ENCODE results near the gene AOPEP. TPM values are rescaled to one million over a fixed set of nuclear protein-coding genes. Genes with fewer than 3 reads are reported as not detected.
A peak's percentile ranks its signal among the peaks of the same experiment; 100 is the strongest.

The AOPEP gene
- total RNA-seq, 2 donors from 2014 or later = 81.5 to 224 TPM

GRCh38 chr9:95030344-95030743 is 303.8 kb downstream of the AOPEP start:
- intact Hi-C loops (cut with DNase I) = no loop called here
- no peaks in the 10 kb centered on the region for H3K9me3 ChIP-seq
- 46 to 59% methylated on average over 4 of the region's 4 CpGs for WGBS, 2 donors
- DNase-seq = no peak
- TF ChIP-seq CTCF (IDR thresholded peaks at IDR 0.05) = no peak
- no peak for TF ChIP-seq POLR2A (IDR thresholded peaks at IDR 0.05)
- no peaks in the 10 kb centered on the region for H3K36me3 ChIP-seq (replicated peaks in 1 of 2; ENCODE audit: insufficient read depth in 1 of 2, low read depth in 2 of 2)
- no peak overlapping the region for H3K4me3 ChIP-seq
- H3K27me3 ChIP-seq = no peaks in the 10 kb centered on the region
- peak overlapping the region; percentile 89 to 96 (median 92) for H3K27ac ChIP-seq
- ATAC-seq = no peak
- peaks cover 91% of the 10 kb centered on the region for H3K4me1 ChIP-seq

GRCh38 chr9:95030920-95031642 is 304.6 kb downstream of the AOPEP start:
- Histone ChIP-seq H3K27ac (peak overlapping the region; percentile 89 to 96 (median 92)), H3K4me3 (no peak overlapping the region), H3K27me3 (no peaks in the 10 kb centered on the region), H3K36me3 (replicated peaks in 1 of 2; ENCODE audit: insufficient read depth in 1 of 2, low read depth in 2 of 2) (no peaks in the 10 kb centered on the region), H3K9me3 (no peaks in the 10 kb centered on the region), H3K4me1 (peaks cover 89% of the 10 kb centered on the region)
- intact Hi-C loops (cut with DNase I) = no loop called here
- 35 to 36% methylated on average over 10 of the region's 10 CpGs for WGBS, 2 donors
- no peak for ATAC-seq
- no peak for DNase-seq
- TF ChIP-seq POLR2A (IDR thresholded peaks at IDR 0.05) = no peak
- no peak for TF ChIP-seq CTCF (IDR thresholded peaks at IDR 0.05)

DNA sequence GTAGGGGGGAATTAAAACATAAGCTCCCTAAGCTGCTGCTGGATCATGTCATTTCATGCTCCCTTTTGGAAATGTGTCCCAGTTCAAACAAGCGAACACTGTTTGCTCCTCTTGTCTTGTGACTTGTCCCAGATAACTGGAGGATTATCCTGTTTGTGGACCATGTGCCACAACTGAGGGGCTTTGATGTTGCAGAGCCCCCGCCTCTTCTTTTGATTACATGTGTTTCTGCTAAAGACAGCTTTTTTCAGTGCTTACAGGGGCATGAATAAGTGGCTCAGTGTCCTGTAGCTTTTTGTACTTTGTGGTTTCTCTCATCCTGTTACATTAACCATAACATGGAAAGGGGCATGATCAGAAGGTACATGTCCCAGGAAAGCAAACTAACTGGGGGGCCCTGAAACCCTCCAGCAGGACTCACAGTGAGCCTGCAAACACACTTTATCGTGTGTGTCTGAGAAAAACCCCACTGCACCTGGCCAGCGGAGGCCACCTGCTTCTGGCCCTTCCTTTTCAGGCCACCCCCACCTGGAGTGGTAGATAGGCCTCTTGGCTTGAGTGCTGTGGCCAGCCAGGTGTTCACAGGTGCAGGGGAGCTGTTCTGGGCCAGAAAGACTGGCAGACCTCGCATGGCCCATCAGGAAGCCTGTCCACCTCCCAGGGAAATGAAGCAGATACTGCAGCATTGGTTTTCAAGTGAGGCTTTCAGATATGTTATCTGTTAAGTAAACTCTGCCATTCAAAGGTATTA is 305.4 kb downstream of the AOPEP start:
- TF ChIP-seq POLR2A (IDR thresholded peaks at IDR 0.05) (peak in 2 of 3 donors; percentile 67 to 75), CTCF (IDR thresholded peaks at IDR 0.05) (no peak)

DNA sequence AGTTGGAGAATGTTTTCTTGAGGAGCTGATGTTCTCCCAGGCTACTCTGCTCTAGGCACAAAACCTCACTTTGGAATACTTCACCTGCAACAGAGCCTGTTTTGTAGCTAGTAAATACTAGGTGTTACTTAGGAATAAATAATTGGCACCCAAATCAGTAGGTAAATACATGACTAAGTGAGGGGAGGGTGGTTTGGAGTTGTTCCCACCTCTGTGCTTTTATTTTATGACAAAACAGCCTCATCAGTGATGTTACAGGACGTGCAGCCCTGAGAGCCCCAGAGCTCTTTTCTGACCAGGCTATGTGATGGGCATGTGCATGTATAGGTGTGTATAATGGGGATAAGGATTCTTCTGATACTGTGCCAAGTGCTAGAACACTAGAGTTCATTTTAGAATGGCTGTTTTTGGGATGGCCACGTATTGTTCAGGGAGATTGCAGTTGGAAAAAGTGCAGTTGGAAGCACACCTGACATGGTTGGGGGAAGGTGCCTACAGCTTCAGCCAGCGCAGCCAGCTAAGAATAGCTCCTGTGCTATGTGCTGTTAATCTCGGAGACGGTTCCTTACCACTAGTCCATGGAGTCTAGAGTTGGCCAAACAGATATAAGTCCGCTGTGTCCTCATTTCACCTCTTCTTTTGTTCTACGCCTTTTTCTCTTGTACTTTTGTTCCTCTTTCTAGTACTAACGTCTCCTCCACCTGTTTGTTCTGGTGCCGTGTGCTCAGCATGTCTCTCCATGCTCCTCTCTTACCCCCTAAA is 306.3 kb downstream of the AOPEP start:
- Histone ChIP-seq H3K36me3 (replicated peaks in 1 of 2; ENCODE audit: insufficient read depth in 1 of 2, low read depth in 2 of 2) (no peaks in the 10 kb centered on the region), H3K4me1 (peaks cover 91% of the 10 kb centered on the region), H3K4me3 (no peak overlapping the region), H3K27ac (peak overlapping the region; percentile 89 to 96 (median 92)), H3K27me3 (no peaks in the 10 kb centered on the region), H3K9me3 (no peaks in the 10 kb centered on the region)
- intact Hi-C loops (cut with DNase I) = no loop called here
- no peak for TF ChIP-seq CTCF (IDR thresholded peaks at IDR 0.05)
- TF ChIP-seq POLR2A (IDR thresholded peaks at IDR 0.05) = peak in 1 of 3 donors; percentile 27
- WGBS, 2 donors = 14 to 19% methylated on average over 9 of the region's 9 CpGs
- ATAC-seq (peak; percentile 58), DNase-seq (peak; percentile 66 to 83 (median 76))

More for the DNA sequence above, 305.4 kb downstream of the AOPEP start:
- Histone ChIP-seq H3K36me3 (replicated peaks in 1 of 2; ENCODE audit: insufficient read depth in 1 of 2, low read depth in 2 of 2) (no peaks in the 10 kb centered on the region), H3K9me3 (no peaks in the 10 kb centered on the region), H3K27me3 (no peaks in the 10 kb centered on the region), H3K4me3 (no peak overlapping the region), H3K27ac (peak overlapping the region; percentile 89 to 96 (median 92)), H3K4me1 (peaks cover 89% of the 10 kb centered on the region)
- intact Hi-C loops (cut with DNase I) = no loop called here
- peak; percentile 90 to 96 (median 95) for DNase-seq
- peak; percentile 85 for ATAC-seq
- 17 to 20% methylated on average over 5 of the region's 5 CpGs for WGBS, 2 donors
